Tibial nerve (tissue), 3 donors: ENCODE measurements around the gene AP3D1.

Experiments used
- CTCF ChIP-seq, 5 experiments: fragments of 200-600 bp in 3 of 5; fragments of 450-650 bp in 2 of 5; sonication (generic) in 3 of 5; IDR thresholded peaks; one replicate each; pipeline ENCODE4 v1.5.1; 2016 to 2019; ENCODE audit warnings: antibody characterized with exemption in 5 of 5, mild to moderate bottlenecking in 3 of 5, moderate library complexity in 2 of 5
- POLR2A ChIP-seq, 2 donors: fragments of 450-650 bp; IDR thresholded peaks; one replicate each; pipeline ENCODE4 v1.6.1; 2017; ENCODE audit warnings: antibody characterized with exemption in 2 of 2, mild to moderate bottlenecking in 2 of 2, moderate library complexity in 2 of 2

DNA sequence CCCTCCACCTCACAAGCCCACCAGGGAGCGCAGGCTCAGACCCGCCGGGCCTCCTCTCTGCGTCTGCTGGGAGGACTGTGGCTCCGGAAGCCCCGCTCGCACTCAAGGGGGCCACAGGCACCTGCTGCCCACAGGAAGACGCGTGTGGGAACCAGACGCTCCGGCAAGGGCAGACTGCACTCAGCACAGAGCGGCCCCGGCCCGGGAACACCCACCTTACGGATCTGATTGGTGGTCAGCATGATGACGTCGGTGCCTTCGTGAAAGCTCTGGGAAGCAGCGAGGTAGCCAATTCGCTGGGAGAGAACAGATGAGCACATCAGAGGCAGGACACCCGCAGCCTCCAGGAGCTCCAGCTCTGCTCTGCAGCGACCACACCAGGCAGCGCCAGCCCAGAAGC is 14.6 kb downstream of the AP3D1 start:
- TF ChIP-seq CTCF (IDR thresholded peaks at IDR 0.05) (no peak), POLR2A (IDR thresholded peaks at IDR 0.05) (no peak)
